Activated naive CD8-positive, alpha-beta T cell treated with anti-CD3 and anti-CD28 coated beads for 36 hours (primary cell): Measurements from ENCODE around the gene CENPN. TPM values are rescaled to one million over a fixed set of nuclear protein-coding genes. Genes with fewer than 3 reads are reported as not detected.

Source experiments
- DNase-seq: peaks from one replicate; pipeline ENCODE4 v3.0.0; 2021
- H3K27ac Mint-ChIP-seq: one replicate; pipeline ENCODE4 v1.8.0; 2022; ENCODE audit warnings: mild to moderate bottlenecking, moderate library complexity, mixed read lengths
- H3K27me3 Mint-ChIP-seq: one replicate; pipeline ENCODE4 v1.8.0; 2022; ENCODE audit warnings: mild to moderate bottlenecking, mixed read lengths
- H3K36me3 Mint-ChIP-seq: one replicate; pipeline ENCODE4 v1.8.0; 2021; ENCODE audit warnings: mild to moderate bottlenecking, mixed read lengths
- H3K4me1 Mint-ChIP-seq: one replicate; pipeline ENCODE4 v1.8.0; 2021; ENCODE audit warnings: mixed read lengths
- H3K4me3 Mint-ChIP-seq: one replicate; pipeline ENCODE4 v1.8.0; 2022; ENCODE audit warnings: mild to moderate bottlenecking, moderate library complexity, mixed read lengths
- H3K9me3 Mint-ChIP-seq: one replicate; pipeline ENCODE4 v1.8.0; 2022; ENCODE audit warnings: mixed read lengths
- total RNA-seq, 2 experiments: library from RNA; stranded (reverse); gene quantifications; one replicate each; pipeline ENCODE4 v1.2.3, GENCODE V29; 2021

Gene CENPN
- total RNA-seq, 2 experiments from 2014 or later = 62.5 to 70.3 TPM

GRCh38 chr16:81073560-81074330, 66.7 kb downstream of the CENPN start:
- peaks cover 2% of the 10 kb centered on the region for H3K4me1 Mint-ChIP-seq
- DNase-seq = no peak
- no peaks in the 10 kb centered on the region for H3K9me3 Mint-ChIP-seq
- H3K36me3 Mint-ChIP-seq = no peaks in the 10 kb centered on the region
- H3K4me3 Mint-ChIP-seq = no peak overlapping the region
- no peaks in the 10 kb centered on the region for H3K27me3 Mint-ChIP-seq
- no peak overlapping the region for H3K27ac Mint-ChIP-seq

GRCh38 chr16:81076566-81077075, 69.6 kb downstream of the CENPN start:
- H3K27ac Mint-ChIP-seq = no peak overlapping the region
- H3K4me3 Mint-ChIP-seq = no peak overlapping the region
- no peaks in the 10 kb centered on the region for H3K9me3 Mint-ChIP-seq
- H3K27me3 Mint-ChIP-seq = no peaks in the 10 kb centered on the region
- peaks cover 2% of the 10 kb centered on the region for H3K4me1 Mint-ChIP-seq
- H3K36me3 Mint-ChIP-seq = no peaks in the 10 kb centered on the region
- DNase-seq = peak; percentile 86

GRCh38 chr16:81077076-81077940, 70.3 kb downstream of the CENPN start, which contains the start of gene C16orf46:
TSS of gene C16orf46 (minus strand) at chr16:81077238. CDS start at chr16:81063955, 13,283 bp downstream.
- DNase-seq = peak; percentile 97
- Mint-ChIP-seq H3K9me3 (no peaks in the 10 kb centered on the region), H3K4me3 (peak within 1 kb of the TSS; percentile 2), H3K36me3 (no peaks in the 10 kb centered on the region), H3K27ac (no peak within 1 kb of the TSS), H3K4me1 (peaks cover 2% of the 10 kb centered on the region), H3K27me3 (no peaks in the 10 kb centered on the region)

DNA sequence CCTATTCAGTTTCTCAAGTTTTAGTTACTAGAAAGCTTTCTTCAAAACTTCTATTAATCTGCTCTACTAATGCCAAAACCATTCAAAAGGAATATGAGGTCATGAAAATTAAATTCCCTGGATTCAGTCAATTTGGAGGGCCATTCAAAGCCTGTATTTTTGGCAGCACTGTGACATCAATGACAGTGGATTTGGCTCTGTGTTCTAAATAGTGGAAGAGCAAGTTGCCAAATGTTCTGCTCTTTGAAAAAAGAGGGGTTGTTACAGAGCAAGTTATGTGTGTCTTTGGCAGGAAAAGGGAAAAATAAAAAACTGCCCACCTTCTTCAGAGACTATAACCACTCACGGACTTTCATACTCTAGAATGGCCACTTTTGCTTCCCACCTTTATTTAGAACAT, 73.2 kb downstream of the CENPN start:
- Mint-ChIP-seq H3K36me3 (no peaks in the 10 kb centered on the region), H3K27ac (no peak overlapping the region), H3K4me3 (no peak overlapping the region), H3K27me3 (no peaks in the 10 kb centered on the region), H3K9me3 (no peaks in the 10 kb centered on the region), H3K4me1 (no peaks in the 10 kb centered on the region)
- no peak for DNase-seq

GRCh38 chr16:81081014-81081413, 74.0 kb downstream of the CENPN start:
- Mint-ChIP-seq H3K36me3 (no peaks in the 10 kb centered on the region), H3K9me3 (no peaks in the 10 kb centered on the region), H3K4me1 (no peaks in the 10 kb centered on the region), H3K27me3 (no peaks in the 10 kb centered on the region), H3K27ac (no peak overlapping the region), H3K4me3 (no peak overlapping the region)
- DNase-seq = no peak

Other genes with a start within 250 kb of the CENPN start
- gene CDYL2, start 202.6 kb upstream of the CENPN start, total RNA-seq = 1 to 10 TPM; 7.4 to 9.7 TPM
- gene CMC2, start 329 bp upstream of the CENPN start, total RNA-seq = 100 to 1,000 TPM; 126 to 131 TPM
- gene ATMIN, start 28.6 kb downstream of the CENPN start, total RNA-seq = 10 to 100 TPM; 24.5 to 27.7 TPM
- gene C16orf46, start 70.0 kb downstream of the CENPN start, total RNA-seq = under 1 TPM; 0.36 to 0.39 TPM
- gene GCSH, start 89.2 kb downstream of the CENPN start, total RNA-seq = 10 to 100 TPM; 31.7 to 33.6 TPM
- not detected for gene BCO1, start 231.5 kb downstream of the CENPN start, total RNA-seq